GM10266 (cell line): ENCODE results near the gene CKB.

Experiments
- DNase-seq: peaks from one replicate; pipeline ENCODE4 v3.0.0; 2012; ENCODE audit errors: extremely low spot score
- TF ChIP-seq, protein P1 (sequence below): IDR thresholded peaks from 2 replicates; pipeline ENCODE4 v1.5.1; 2012; ENCODE audit warnings: mild to moderate bottlenecking, low read depth; ENCODE audit not compliant: control insufficient read depth, insufficient read depth; ENCODE audit errors: missing control alignments

CKB gene

GRCh38 chr14:103501921-103502669, 20.5 kb downstream of the CKB start:
- DNase-seq = no peak

DNA sequence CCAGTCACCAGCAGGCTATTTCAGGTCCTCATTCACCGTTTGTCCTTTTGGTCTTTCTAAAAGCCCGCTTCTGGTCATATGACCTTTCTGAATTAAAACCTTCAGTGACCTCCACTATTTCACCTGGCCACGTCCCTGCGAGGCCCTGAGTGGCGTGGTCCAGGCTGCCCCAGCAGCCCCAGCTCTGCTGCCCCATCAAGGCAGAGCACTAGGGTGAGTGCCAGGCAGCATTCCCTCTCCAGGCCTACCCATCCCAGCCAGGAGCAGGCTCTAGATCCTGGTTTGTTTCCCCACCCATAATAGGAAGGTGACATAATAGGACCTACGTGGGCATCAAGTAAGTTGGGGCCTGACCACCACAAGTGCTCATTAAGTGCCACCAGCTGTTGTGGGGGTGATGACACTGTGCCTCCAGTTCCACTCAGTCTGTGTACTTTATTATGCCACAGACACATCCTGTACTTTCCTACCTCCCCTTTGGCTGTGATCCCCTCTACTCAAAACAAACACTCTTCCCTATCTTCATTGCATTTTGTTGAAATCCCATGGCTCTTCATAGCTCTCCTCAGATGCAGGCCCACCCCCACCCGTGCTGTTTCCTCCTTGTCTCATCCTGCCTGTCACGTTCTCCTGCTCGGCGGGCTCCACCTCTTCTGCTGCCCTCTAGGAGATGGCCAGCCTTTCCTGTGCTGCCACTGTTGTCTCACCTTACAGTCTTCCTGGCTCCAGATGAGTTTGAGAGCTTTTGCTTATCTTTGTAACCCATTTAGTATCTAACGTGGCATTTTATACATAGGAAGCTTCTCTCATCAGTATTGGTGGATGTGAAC, 21.4 kb downstream of the CKB start:
- TF ChIP-seq, protein P1, sequence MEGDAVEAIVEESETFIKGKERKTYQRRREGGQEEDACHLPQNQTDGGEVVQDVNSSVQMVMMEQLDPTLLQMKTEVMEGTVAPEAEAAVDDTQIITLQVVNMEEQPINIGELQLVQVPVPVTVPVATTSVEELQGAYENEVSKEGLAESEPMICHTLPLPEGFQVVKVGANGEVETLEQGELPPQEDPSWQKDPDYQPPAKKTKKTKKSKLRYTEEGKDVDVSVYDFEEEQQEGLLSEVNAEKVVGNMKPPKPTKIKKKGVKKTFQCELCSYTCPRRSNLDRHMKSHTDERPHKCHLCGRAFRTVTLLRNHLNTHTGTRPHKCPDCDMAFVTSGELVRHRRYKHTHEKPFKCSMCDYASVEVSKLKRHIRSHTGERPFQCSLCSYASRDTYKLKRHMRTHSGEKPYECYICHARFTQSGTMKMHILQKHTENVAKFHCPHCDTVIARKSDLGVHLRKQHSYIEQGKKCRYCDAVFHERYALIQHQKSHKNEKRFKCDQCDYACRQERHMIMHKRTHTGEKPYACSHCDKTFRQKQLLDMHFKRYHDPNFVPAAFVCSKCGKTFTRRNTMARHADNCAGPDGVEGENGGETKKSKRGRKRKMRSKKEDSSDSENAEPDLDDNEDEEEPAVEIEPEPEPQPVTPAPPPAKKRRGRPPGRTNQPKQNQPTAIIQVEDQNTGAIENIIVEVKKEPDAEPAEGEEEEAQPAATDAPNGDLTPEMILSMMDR = no peak
- no peak for DNase-seq

More at GRCh38 chr14:103501921-103502669, 20.5 kb downstream of the CKB start:
- TF ChIP-seq, protein P1 = no peak

DNA sequence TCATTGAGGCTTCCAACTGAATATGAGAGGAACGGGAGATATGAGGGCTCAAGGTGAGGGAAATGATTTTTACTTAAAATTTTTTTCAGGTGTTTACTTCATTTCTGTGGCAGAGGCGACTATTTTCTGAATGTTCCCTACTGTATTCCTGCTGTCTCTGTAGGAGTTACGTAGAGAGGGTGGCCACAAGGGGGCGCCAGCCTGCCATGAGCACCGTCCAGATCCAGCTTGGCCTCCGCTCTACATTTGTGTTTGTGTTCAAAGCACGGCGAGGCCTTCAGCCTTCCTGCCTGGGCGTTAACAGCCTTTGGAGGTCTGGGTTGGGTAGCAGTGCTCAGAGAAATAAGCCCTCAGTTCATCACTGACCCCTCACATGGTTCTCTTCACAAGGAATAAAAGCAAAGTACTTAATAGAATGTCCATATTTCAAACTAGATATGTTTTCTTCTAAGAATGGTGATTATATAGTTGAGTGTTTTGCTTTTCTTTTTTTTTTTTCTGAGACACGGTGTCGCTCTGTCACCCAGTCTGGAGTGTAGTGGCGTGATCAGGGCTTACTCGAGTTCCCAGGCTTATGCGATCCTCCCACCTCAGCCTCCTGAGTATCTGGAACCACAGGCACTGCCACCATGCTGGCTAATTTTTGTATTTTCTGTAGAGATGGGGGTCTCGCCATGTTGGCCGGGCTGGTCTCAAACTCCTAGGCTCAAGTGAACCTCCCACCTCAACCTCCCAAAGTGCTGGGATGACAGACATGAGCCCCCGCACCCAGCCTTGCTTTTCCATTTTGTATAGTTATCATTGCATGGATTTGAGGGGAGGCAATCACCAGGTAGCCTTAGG, 22.3 kb downstream of the CKB start:
- TF ChIP-seq, protein P1 = peak; percentile 84
- peak; percentile 66 for DNase-seq

- DNase-seq = no peak
- TF ChIP-seq, protein P1 = peak; percentile 23
These were observed 22.9 kb downstream of the CKB start for GRCh38 chr14:103499709-103500108.

DNA sequence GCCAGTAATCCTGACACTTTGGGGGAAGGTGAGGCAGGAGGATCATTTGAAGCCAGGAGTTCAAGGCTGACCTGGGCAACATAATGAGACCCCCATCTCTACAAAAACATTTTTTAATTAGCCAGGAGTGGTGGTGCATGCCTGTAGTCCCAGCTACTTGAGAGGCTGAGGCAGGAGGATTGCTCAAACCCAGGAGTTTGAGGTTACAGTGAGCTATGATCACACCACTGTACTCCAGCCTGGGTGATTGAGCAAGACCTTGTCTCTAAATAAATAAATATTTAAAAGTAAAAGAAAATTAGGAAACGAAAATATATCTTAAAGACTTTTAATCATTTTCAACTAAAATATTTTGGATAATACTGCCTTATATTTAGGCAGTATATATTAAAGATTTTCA, 25.9 kb downstream of the CKB start:
- DNase-seq = no peak
- TF ChIP-seq, protein P1 = no peak

- TF ChIP-seq, protein P1 = no peak
These were observed 26.8 kb downstream of the CKB start for GRCh38 chr14:103495854-103496253.

More at GRCh38 chr14:103495854-103496253, 26.8 kb downstream of the CKB start:
- no peak for DNase-seq
